ENCODE data around the gene IVL. TPM values are rescaled to one million over a fixed set of nuclear protein-coding genes. Genes with fewer than 3 reads are reported as not detected.

IVL gene
- total RNA-seq, 4 donors from 2014 or later: not detected

DNA sequence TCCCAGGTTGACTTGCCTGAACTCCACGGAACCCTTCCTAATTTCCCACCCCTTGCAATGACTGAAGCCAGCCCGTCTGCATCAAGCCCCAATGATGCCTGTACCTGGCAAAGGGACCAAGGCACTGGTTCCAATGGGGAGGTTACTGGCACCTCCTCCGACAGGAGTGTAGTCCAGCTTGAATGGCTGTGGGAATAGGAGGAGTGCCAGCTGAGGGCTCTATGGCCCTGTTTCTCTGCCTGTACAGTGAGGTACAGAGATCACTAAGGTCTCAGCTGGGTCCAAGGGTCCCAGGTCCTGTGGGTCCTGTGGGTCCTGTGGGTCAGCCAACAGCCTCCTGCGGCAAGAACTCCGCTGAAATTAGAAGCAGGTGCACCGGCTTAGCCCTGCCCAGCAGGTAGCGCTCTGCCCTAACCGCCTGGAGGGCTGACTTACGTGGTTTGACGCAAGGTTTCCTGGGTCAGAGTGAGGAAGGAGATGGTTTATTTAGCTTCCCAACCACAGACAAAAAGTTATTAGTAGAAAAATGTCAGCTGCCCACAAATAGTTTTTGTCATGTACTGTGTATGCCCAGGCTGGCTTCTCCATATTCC lies 52.2 kb downstream of the IVL start:
- no peak for DNase-seq
- intact Hi-C loops (cut with DNase I; ENCODE audit: low total_unique reads) (no loop called here), in situ Hi-C loops (cut with MboI; ENCODE audit: low pct_ligation_motif_present in 1 of 4, low pct_unique_long_range_greater_than_20kb in 1 of 4, low sequenced_read_pairs in 3 of 4) (no loop called here)
- H3K27ac ChIP-seq: no peak overlapping the region
- H3K4me3 ChIP-seq: no peak overlapping the region
- TF ChIP-seq POLR2AphosphoS5 (IDR thresholded peaks at IDR 0.05): no peak
- no peak for TF ChIP-seq EP300 (IDR thresholded peaks at IDR 0.05; ENCODE audit: low read depth)
- TF ChIP-seq, protein P1, sequence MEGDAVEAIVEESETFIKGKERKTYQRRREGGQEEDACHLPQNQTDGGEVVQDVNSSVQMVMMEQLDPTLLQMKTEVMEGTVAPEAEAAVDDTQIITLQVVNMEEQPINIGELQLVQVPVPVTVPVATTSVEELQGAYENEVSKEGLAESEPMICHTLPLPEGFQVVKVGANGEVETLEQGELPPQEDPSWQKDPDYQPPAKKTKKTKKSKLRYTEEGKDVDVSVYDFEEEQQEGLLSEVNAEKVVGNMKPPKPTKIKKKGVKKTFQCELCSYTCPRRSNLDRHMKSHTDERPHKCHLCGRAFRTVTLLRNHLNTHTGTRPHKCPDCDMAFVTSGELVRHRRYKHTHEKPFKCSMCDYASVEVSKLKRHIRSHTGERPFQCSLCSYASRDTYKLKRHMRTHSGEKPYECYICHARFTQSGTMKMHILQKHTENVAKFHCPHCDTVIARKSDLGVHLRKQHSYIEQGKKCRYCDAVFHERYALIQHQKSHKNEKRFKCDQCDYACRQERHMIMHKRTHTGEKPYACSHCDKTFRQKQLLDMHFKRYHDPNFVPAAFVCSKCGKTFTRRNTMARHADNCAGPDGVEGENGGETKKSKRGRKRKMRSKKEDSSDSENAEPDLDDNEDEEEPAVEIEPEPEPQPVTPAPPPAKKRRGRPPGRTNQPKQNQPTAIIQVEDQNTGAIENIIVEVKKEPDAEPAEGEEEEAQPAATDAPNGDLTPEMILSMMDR (IDR thresholded peaks at IDR 0.05): no peak
- TF ChIP-seq POLR2A (IDR thresholded peaks at IDR 0.05): no peak
- H3K27me3 ChIP-seq: no peaks in the 10 kb centered on the region
- no peaks in the 10 kb centered on the region for H3K4me1 ChIP-seq
- H3K9me3 ChIP-seq: no peaks in the 10 kb centered on the region
- H3K36me3 ChIP-seq: no peaks in the 10 kb centered on the region
- WGBS, 2 donors (ENCODE audit: low coverage in 1 of 2): 40 to 67% methylated on average over 2 to 10 of the region's 10 CpGs

Other genes with a start within 250 kb of the IVL start
- gene LCE2D, start 245.2 kb upstream of the IVL start, total RNA-seq: not detected
- not detected for gene LCE2C, start 233.3 kb upstream of the IVL start, total RNA-seq
- gene LCE2B, start 222.4 kb upstream of the IVL start, total RNA-seq: not detected
- not detected for gene LCE2A, start 210.2 kb upstream of the IVL start, total RNA-seq
- gene LCE4A, start 200.4 kb upstream of the IVL start, total RNA-seq: not detected
- not detected for gene KPRP, start 150.5 kb upstream of the IVL start, total RNA-seq
- gene LCE1F, start 133.4 kb upstream of the IVL start, total RNA-seq: not detected
- gene LCE1E, start 122.3 kb upstream of the IVL start, total RNA-seq: not detected
- not detected for gene LCE1D, start 111.8 kb upstream of the IVL start, total RNA-seq
- gene LCE1C, start 101.9 kb upstream of the IVL start, total RNA-seq: not detected
- gene LCE1B, start 96.6 kb upstream of the IVL start, total RNA-seq: not detected
- not detected for gene LCE1A, start 81.1 kb upstream of the IVL start, total RNA-seq
- gene LCE6A, start 65.7 kb upstream of the IVL start, total RNA-seq: not detected
- gene LCE7A, start 48.5 kb upstream of the IVL start, total RNA-seq: not detected
- gene SMCP, start 30.2 kb upstream of the IVL start, total RNA-seq: not detected
- gene SPRR5, start 38.7 kb downstream of the IVL start, total RNA-seq: not detected
- gene SPRR4, start 62.1 kb downstream of the IVL start, total RNA-seq: not detected
- not detected for gene SPRR1A, start 75.5 kb downstream of the IVL start, total RNA-seq
- gene SPRR3, start 93.2 kb downstream of the IVL start, total RNA-seq: not detected
- not detected for gene SPRR1B, start 122.7 kb downstream of the IVL start, total RNA-seq
- gene SPRR2D, start 132.6 kb downstream of the IVL start, total RNA-seq: not detected
- gene SPRR2A, start 149.0 kb downstream of the IVL start, total RNA-seq: not detected
- not detected for gene SPRR2B, start 163.1 kb downstream of the IVL start, total RNA-seq
- gene SPRR2E, start 186.0 kb downstream of the IVL start, total RNA-seq: not detected
- not detected for gene SPRR2F, start 205.0 kb downstream of the IVL start, total RNA-seq
- gene SPRR2G, start 242.3 kb downstream of the IVL start, total RNA-seq: not detected